Measurements from ENCODE around the gene NDUFV2. TPM values are rescaled to one million over a fixed set of nuclear protein-coding genes. Genes with fewer than 3 reads are reported as not detected.

Gene NDUFV2
- total and polyA plus RNA-seq, 2 donors (not counting 3 experiments of a cell fraction or from before 2014, with no cell fraction given): 65.7 to 152 TPM

Other genes starting within 250 kb of the NDUFV2 start
- 25.1 and 25.4 TPM in 2 replicates for gene ANKRD12, start 34.1 kb downstream of the NDUFV2 start, total RNA-seq
- gene ANKRD12, start 34.1 kb downstream of the NDUFV2 start, polyA plus RNA-seq: 1.5 and 1.7 TPM in 2 replicates
- gene TWSG1, start 232.1 kb downstream of the NDUFV2 start, total RNA-seq: 57.4 and 69.6 TPM in 2 replicates
- gene TWSG1, start 232.1 kb downstream of the NDUFV2 start, polyA plus RNA-seq: 49.5 and 52.4 TPM in 2 replicates

Measured in endothelial cell of umbilical vein (primary cell).